OCI-LY1 (cell line): ENCODE data around the gene TBC1D16.

Experiments used
- H2AFZ ChIP-seq: fragments of 200-600 bp; sonication (generic), shearing (Covaris generic); 2 replicates; pipeline ENCODE4 v1.6.0; 2014; ENCODE audit warnings: antibody characterized with exemption, mild to moderate bottlenecking, low read length
- H3F3A ChIP-seq: fragments of 200-600 bp; sonication (generic), shearing (Covaris generic); 2 replicates; pipeline ENCODE4 v1.6.0; 2014; ENCODE audit warnings: mild to moderate bottlenecking, antibody characterized with exemption, low read length, moderate library complexity; ENCODE audit not compliant: insufficient read depth
- H3K27ac ChIP-seq: fragments of 200-600 bp; sonication (generic); 2 replicates; pipeline ENCODE4 v1.5.1; 2014; ENCODE audit warnings: low read length, mixed run types, mild to moderate bottlenecking, low read depth; ENCODE audit not compliant: poor library complexity, severe bottlenecking
- H3K27me3 ChIP-seq: fragments of 200-600 bp; sonication (generic); 2 replicates; pipeline ENCODE4 v1.6.0; 2014; ENCODE audit warnings: antibody characterized with exemption, mild to moderate bottlenecking, low read length, moderate library complexity; ENCODE audit not compliant: insufficient read depth
- H3K36me3 ChIP-seq: fragments of 200-600 bp; sonication (generic); 2 replicates; pipeline ENCODE4 v1.6.1; 2014; ENCODE audit warnings: mild to moderate bottlenecking, antibody characterized with exemption, low read length, moderate library complexity, mixed read lengths; ENCODE audit not compliant: insufficient read depth
- H3K4me1 ChIP-seq: fragments of 200-600 bp; sonication (generic); 2 replicates; pipeline ENCODE4 v1.5.1; 2014; ENCODE audit warnings: mild to moderate bottlenecking, low read length, moderate library complexity; ENCODE audit not compliant: insufficient read depth, severe bottlenecking
- H3K4me2 ChIP-seq: fragments of 200-600 bp; sonication (generic), shearing (Covaris generic); 2 replicates; pipeline ENCODE4 v1.6.1; 2014; ENCODE audit warnings: low read length
- H3K4me3 ChIP-seq: fragments of 200-600 bp; sonication (generic); 2 replicates; pipeline ENCODE4 v1.5.1; 2014; ENCODE audit warnings: low read length, low read depth, mild to moderate bottlenecking, mixed read lengths; ENCODE audit not compliant: poor library complexity, severe bottlenecking
- H3K79me2 ChIP-seq: fragments of 200-600 bp; shearing (Covaris generic); 2 replicates; pipeline ENCODE4 v1.6.1; 2016; ENCODE audit warnings: mixed run types, low read length, mixed read lengths; ENCODE audit not compliant: insufficient read depth
- H3K9ac ChIP-seq: fragments of 200-600 bp; sonication (generic), shearing (Covaris generic); 2 replicates; pipeline ENCODE4 v1.6.1; 2014; ENCODE audit warnings: mild to moderate bottlenecking, low read length, mixed read lengths
- H3K9me2 ChIP-seq: fragments of 200-600 bp; sonication (generic), shearing (Covaris generic); 2 replicates; pipeline ENCODE4 v1.6.1; 2014; ENCODE audit warnings: low read depth, mild to moderate bottlenecking, low read length, mixed read lengths
- H3K9me3 ChIP-seq: fragments of 200-600 bp; shearing (Covaris generic); 2 replicates; pipeline ENCODE4 v1.6.1; 2014; ENCODE audit warnings: low read length, mixed read lengths
- H4K20me1 ChIP-seq: fragments of 200-600 bp; sonication (generic), shearing (Covaris generic); 2 replicates; pipeline ENCODE4 v1.6.0; 2016; ENCODE audit warnings: mild to moderate bottlenecking, low read length; ENCODE audit not compliant: insufficient read depth
- EZH2 ChIP-seq: fragments of 200-600 bp; sonication (generic), shearing (Covaris generic); IDR thresholded peaks from 2 replicates; pipeline ENCODE4 v1.8.0; 2017; ENCODE audit warnings: borderline replicate concordance, mixed run types, mild to moderate bottlenecking, antibody characterized with exemption, low read length, moderate library complexity, mixed read lengths
- TF ChIP-seq, protein P1 (sequence below): fragments of 200-600 bp; sonication (generic), shearing (Covaris generic); IDR thresholded peaks from 2 replicates; pipeline ENCODE4 v1.5.1; 2017; ENCODE audit warnings: mild to moderate bottlenecking, antibody characterized with exemption, low read length, moderate library complexity, mixed read lengths

Gene TBC1D16

DNA sequence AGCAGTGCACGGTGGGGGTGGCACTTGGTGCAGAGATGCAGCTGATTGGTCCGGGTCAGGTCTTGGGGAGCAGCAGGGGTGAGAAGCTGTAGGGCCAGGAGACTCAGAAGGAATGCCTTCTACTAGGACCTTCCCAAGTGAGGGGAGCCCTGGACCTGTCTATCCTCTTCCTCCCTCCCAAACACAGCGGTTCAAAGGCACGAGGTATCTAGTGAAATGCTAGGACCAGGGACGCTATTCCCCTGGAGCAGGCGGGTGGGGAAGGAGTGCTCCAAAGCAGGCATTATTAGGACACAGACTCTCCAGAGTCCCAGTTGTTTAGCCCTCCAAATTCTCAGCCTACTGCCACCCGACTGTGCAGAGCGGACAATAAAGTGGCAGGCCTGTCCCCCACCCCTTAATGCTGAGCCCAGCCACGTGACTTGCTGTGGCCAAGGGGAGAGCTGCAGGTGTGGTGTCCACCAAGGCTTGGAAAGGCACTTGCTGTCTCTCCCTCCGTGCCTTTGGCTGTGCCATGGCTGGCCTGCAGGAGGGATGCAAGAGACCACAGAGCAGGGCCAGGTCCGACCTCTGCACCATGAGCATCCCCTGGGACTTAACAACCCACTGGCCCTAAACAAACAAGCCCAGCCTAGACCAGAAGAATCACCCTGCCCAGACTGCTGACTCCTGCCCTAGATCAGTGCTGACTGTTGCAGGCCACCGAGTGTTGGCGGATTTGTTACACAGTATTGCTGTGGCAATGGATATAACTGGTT, 97.2 kb downstream of the TBC1D16 start:
- Histone ChIP-seq H3K9me3 (no peaks in the 10 kb centered on the region), H3K9ac (no peak overlapping the region), H3K36me3 (no peaks in the 10 kb centered on the region), H3K9me2 (no peaks in the 10 kb centered on the region), H3K4me2 (no peak overlapping the region), H3K4me3 (no peak overlapping the region), H3K79me2 (no peaks in the 10 kb centered on the region), H3F3A (no peaks in the 10 kb centered on the region), H3K27ac (no peak overlapping the region), H3K4me1 (no peaks in the 10 kb centered on the region), H4K20me1 (no peaks in the 10 kb centered on the region), H2AFZ (no peak overlapping the region), H3K27me3 (peaks cover 9% of the 10 kb centered on the region)
- no peak for TF ChIP-seq EZH2
- TF ChIP-seq, protein P1, sequence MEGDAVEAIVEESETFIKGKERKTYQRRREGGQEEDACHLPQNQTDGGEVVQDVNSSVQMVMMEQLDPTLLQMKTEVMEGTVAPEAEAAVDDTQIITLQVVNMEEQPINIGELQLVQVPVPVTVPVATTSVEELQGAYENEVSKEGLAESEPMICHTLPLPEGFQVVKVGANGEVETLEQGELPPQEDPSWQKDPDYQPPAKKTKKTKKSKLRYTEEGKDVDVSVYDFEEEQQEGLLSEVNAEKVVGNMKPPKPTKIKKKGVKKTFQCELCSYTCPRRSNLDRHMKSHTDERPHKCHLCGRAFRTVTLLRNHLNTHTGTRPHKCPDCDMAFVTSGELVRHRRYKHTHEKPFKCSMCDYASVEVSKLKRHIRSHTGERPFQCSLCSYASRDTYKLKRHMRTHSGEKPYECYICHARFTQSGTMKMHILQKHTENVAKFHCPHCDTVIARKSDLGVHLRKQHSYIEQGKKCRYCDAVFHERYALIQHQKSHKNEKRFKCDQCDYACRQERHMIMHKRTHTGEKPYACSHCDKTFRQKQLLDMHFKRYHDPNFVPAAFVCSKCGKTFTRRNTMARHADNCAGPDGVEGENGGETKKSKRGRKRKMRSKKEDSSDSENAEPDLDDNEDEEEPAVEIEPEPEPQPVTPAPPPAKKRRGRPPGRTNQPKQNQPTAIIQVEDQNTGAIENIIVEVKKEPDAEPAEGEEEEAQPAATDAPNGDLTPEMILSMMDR: no peak

- Histone ChIP-seq H3K9me2 (no peaks in the 10 kb centered on the region), H3K27ac (no peak overlapping the region), H3K9ac (no peak overlapping the region), H3K36me3 (no peaks in the 10 kb centered on the region), H3K4me1 (no peaks in the 10 kb centered on the region), H3K27me3 (peaks cover 12% of the 10 kb centered on the region; the same call in 1 of the 2 replicates), H4K20me1 (no peaks in the 10 kb centered on the region), H3F3A (no peaks in the 10 kb centered on the region), H3K9me3 (no peaks in the 10 kb centered on the region), H3K79me2 (no peaks in the 10 kb centered on the region), H2AFZ (no peak overlapping the region), H3K4me2 (no peak overlapping the region), H3K4me3 (no peak overlapping the region)
- TF ChIP-seq EZH2: no peak
- TF ChIP-seq, protein P1: no peak
Observed at GRCh38 chr17:79937391-79938335, 98.0 kb downstream of the TBC1D16 start.

- TF ChIP-seq, protein P1: no peak
- Histone ChIP-seq H3K9me3 (no peaks in the 10 kb centered on the region), H3K79me2 (no peaks in the 10 kb centered on the region), H4K20me1 (no peaks in the 10 kb centered on the region), H3K9ac (no peak overlapping the region), H3K27ac (no peak overlapping the region), H3K27me3 (peaks cover 16% of the 10 kb centered on the region; the same call in 1 of the 2 replicates), H3K9me2 (no peaks in the 10 kb centered on the region), H3K4me1 (no peaks in the 10 kb centered on the region), H3K36me3 (no peaks in the 10 kb centered on the region), H3K4me3 (no peak overlapping the region), H3F3A (no peaks in the 10 kb centered on the region), H3K4me2 (no peak overlapping the region), H2AFZ (no peak overlapping the region)
Observed at GRCh38 chr17:79936641-79937381, 98.9 kb downstream of the TBC1D16 start.
